OCI-LY3 (cell line): ENCODE data around the gene ALDH1A1.

Source experiments
- EZH2phosphoT487 ChIP-seq: fragments of 200-600 bp; shearing (Covaris generic); IDR thresholded peaks from 2 replicates; pipeline ENCODE4 v1.6.1; 2018; ENCODE audit warnings: antibody characterized with exemption, mixed run types, low read depth
- TF ChIP-seq, protein P1 (sequence below): fragments of 200-600, 300-600 bp; sonication (generic); IDR thresholded peaks from 2 replicates; pipeline ENCODE4 v1.5.1; 2014; ENCODE audit warnings: antibody characterized with exemption, low read length, low read depth

DNA sequence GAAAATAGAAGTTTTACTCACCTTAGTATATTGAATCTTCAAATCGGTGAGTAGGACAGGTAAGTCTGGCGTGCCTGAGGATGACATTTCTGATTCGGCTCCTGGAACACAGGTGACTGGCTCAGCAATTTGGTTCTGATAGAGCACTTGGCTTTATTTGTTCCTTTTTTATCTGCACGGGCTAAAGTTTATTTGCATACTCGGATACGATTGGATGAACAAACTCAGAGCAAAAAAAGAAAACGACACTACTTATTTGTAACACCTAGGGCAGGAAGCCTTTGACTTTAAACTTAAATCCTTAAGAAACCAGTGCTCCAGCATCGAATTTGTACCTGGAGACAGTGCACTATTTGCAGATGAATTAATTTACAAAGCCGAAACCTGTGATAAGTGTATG lies at the start of gene ALDH1A1:
- TF ChIP-seq, protein P1, sequence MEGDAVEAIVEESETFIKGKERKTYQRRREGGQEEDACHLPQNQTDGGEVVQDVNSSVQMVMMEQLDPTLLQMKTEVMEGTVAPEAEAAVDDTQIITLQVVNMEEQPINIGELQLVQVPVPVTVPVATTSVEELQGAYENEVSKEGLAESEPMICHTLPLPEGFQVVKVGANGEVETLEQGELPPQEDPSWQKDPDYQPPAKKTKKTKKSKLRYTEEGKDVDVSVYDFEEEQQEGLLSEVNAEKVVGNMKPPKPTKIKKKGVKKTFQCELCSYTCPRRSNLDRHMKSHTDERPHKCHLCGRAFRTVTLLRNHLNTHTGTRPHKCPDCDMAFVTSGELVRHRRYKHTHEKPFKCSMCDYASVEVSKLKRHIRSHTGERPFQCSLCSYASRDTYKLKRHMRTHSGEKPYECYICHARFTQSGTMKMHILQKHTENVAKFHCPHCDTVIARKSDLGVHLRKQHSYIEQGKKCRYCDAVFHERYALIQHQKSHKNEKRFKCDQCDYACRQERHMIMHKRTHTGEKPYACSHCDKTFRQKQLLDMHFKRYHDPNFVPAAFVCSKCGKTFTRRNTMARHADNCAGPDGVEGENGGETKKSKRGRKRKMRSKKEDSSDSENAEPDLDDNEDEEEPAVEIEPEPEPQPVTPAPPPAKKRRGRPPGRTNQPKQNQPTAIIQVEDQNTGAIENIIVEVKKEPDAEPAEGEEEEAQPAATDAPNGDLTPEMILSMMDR: no peak
- no peak for TF ChIP-seq EZH2phosphoT487
